Measurements from ENCODE around the gene AMPD3. TPM values are rescaled to one million over a fixed set of nuclear protein-coding genes. Genes with fewer than 3 reads are reported as not detected.
"Not testable (repeated sequence)": the region's sequence is repeated elsewhere in the genome, so short reads cannot be mapped to it uniquely, and the experiment has no call there.

AMPD3 gene
- polyA plus RNA-seq, 1 donor, result 6.5 TPM

DNA sequence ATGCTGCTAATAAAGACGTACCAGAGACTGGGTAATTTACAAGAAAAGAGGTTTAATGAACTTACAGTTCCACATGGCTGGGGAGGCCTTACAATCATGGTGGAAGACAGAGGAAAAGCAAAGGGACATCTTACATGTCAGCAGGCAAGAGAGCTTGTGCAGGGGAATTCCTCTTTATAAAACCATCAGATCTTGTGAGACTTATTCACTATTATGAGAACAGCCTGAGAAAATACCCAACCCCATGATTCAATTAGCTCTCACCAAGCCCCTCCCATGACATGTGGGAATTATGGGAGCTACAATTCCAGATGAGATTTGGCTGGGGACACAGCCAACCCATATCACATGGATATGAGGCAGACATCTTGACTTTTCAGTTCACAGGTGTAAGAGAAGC is 18.4 kb upstream of the AMPD3 start:
- DNase-seq, result not testable (repeated sequence)

DNA sequence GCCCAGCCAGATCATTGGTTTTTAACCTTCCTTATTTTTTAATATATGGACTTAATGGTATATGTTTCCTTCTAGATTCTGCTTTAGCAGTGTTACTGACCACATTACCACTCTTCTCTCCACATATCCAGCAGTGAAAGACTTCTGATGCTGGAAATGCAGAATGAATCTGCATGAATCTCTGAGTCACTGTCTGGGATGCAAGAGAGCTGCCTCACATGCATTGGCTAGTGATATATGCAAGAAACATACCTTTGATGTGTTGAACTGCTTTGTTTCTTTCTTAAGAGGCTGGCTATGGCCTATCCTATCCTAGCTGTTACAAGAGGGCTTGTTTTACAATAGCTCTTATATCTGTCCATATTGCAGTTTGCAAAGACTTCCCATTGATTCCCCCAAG is 16.6 kb upstream of the AMPD3 start:
- no peak for DNase-seq

DNA sequence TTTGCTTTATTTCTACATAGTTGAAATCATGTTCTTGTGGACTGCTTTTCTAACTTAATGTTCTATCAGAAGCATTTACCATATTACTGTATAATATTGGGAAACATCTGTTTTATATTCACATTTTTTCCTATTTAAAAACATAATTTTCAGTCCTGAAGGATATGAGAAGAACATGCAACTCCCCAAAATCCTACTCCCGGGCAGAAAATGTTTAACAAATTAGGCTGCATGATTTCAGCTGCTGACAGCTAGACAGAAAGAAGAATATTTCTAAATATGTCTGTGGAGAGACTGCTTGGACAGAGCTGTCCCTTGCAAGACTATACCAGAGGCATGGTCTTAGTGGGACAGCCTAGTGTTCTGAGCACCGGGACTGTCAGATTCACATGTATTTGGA is 15.7 kb upstream of the AMPD3 start:
- no peak for DNase-seq

DNA sequence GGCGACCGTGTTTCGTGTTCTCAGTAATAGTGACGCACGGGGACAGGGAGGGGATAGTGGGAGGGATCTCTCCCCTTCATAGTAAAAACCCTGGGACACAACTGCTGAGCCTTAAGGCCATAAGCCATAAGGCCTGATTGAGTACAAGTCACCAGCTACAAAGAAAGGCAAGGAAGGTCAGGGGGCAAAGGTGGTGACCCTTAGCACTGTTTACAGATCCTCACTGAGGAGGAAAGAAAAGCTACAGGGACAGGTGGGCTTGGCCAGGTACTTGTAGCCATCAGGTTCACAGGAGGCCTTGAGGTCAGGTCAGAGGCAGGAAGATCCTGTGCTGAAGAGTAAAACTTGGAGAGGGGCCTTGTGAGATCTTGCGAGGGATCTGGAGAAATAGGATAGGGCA is 15.1 kb upstream of the AMPD3 start:
- DNase-seq, result no peak

DNA sequence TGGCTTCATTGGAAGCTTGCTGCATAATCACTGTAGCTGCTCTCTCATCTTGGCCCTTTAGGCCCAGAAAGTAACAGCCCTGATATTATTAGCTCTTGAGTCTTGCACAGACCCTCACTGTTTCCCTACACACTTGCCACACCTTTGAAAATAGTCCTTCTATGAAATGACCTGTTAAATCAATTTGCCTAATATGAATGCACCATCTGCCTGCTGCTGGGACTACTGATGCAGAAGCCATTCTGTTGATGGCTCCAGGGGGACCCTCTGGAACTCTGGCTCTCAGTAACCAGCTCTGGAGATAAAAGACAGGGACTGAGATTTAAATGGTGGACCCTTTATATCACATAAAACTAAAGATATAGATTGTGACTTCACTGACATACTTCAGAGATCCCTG is 14.7 kb upstream of the AMPD3 start:
- no peak for DNase-seq

DNA sequence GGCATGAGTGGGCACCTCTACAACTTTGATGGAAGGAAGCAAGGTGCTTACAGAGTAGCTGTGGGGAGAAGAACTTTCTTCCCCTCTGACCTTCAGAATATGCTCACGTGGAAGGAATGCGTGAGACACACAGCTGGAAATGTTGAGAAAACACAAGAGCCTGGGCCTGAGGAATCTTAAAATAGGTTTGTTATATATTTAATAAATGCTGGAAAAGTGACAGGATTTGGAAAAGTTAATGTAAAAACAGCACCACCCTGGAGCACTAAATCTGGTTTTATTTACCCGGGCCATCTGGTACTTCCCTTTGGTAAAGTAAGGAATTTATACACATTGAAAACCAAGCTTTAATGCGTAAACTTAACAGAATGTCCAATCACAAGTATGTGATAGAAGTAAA is 14.0 kb upstream of the AMPD3 start:
- DNase-seq, result no peak

DNA sequence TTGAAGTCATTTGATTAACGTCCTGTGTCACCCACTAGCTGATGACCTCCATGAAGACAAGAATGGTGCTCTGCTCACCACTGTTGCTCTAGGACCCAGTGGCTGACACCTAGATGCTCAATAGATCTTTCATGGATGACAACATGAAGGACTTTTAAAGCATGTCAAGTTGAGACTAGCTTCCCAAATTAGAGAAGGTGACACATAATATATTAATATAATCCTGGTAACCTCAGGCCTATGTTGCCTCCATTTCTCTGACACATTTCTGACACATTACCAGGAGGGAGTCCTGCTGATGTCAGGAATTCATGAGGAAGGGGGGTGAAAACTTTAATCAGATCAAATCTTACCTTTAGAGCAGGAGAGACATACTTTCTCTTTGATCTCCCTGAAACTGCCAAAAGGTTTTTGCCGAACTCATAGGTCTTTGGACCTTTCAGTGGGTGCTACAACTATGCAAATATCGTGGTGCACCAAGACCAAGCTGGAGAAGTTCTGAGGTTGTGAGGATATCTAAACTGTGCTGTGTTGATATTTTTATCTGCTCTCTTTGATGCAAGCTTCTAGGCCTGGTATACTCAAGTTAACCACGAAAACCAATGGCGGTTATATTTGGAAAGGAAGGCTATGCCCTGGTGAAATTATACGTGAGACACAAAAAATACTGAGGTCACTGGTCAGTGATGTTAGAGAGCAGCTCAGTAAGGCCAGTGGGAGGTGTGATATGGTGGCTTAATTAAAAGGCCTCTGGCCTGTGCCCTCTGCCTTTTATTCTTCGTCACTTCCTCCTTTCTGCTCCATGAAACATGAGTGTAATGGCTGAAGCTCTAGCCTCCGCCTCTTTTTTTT is 13.2 kb upstream of the AMPD3 start:
- DNase-seq, result no peak

DNA sequence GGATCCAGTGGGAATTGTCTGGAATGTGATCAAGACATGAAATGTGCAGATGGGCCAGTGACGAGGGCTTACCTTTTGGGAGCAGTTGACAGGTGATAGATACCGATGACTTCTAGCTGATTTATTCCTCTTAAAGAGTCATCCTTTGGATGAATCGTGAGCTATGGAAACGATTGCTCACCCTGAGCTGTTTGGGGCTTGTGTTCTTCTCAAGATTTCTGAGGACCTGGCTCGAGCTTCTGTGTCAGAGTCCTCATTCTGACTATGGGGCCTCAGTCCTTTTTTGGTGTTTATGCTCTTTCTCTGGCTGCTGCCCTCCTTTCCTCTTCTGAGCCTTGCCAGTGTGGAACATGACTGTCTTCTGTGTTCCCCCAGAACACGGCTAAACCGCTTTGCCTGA is 11.9 kb upstream of the AMPD3 start:
- DNase-seq, result no peak

DNA sequence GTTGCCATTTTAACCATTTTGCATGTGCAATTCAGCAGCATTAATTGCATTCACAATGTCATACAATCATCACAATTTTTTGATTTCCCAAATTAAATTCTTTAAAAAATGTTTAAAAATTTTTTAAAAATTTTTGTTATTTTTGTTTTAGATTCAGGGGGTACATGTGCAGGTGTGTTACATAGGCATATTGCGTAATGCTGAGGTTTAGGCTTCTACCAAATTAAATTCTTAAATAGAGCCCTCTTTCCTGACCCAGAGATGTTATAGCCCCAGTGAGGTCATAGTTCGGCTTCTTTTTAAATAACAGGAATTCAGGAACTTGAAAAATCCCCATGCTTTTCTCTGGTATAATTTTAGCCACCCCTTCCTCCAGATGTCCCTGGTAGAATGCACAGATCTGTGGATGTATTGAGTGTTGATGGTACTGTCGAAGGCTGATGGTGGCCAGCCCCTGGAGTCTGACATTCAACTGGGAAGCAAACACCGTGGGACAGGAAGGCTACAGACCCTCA is 11.3 kb upstream of the AMPD3 start:
- no peak for DNase-seq

DNA sequence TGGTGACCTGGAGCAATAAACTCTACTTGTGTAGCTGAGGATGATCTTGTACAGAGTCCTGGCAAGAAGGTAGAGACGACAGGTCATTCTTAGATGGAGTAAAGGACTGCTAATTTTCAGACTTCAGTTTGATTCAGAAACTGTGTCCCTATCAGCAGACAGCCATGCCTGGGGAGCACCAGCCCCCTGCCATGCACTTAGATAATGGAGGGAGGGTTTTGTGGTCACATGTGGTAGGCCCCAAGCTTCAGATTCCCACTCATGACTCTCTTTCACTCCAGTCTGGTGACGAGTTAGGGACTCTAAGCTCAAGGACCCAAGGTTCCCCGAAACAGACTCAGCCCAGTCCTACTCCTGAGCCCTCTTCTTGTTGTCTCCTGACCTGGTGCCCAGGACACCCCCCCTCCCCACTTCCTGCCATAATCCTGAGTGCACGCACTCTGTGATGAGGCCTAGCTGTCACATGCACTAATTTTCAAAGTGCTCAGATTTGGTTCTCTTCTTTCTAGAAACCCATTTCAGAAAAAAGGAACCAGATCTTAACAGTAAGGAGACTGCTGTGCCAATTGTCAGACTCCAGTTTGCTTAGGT is 10.2 kb upstream of the AMPD3 start:
- DNase-seq, result no peak

DNA sequence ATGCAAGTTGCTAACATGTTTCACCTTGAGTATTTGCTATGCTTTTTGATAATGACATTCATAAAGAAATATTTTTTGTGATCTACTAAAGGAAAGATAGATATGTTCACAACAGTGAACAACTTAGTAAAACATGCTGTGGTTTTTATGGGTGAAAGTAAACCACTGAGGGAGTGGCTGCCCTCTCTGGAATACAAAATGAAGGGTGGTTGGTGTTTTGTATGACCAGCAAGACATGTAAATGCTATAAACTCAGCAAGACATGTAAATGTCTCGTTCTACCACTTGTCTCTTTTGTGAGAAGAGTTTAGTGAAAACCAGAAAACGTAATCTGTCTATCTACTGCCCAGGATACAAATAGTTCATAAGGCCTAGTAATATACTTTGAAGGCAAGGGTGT is 7.6 kb upstream of the AMPD3 start:
- DNase-seq, result no peak

DNA sequence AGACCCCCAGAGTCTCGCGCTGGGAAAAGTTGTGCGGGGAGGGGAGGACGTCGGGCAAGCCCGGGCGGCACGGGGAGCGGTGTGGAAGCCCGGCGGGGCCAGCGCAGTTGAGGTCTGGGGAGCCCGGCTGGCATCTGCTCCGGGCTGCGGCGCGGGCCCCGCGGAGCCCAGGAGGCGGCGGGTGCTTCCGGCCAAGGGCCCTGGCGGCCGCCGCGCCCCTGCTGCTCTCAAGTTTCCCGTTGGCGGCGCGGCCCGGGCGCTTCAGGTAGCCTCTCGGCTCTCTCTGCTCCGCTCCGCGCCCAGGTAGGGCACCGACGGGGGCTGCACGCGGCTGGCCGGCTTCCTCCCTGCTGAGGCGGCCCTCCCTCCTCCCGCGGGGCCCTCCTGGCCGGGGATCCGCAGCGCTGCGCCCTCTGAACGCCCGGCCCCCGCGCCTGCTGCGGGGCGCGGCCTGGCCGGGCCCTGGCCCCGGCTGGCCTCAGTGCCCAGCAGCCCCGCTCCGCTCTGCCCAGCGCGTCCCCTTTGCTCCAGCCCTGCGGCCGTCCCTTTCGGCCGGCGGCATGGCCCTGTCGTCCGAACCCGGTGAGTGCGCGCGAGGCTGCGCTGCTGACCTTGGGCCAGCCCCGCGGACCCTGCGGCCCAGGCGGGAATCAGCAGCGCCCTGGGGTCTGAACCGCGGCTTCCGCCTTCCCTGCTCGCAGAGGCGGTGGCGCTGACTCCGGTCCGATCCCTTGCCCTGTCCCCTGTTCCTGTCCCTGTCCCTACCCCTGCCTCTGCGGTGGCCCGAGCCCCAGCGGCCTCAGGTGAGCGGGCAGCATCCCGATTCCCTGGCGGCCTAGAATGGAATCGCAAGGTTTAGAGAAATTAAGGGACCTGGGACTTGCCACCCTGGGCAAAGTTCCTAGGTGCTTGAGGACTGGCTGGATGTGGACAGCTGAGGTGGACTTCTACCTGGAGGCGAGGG is 4.3 kb upstream of the AMPD3 start:
- DNase-seq, result no peak

DNA sequence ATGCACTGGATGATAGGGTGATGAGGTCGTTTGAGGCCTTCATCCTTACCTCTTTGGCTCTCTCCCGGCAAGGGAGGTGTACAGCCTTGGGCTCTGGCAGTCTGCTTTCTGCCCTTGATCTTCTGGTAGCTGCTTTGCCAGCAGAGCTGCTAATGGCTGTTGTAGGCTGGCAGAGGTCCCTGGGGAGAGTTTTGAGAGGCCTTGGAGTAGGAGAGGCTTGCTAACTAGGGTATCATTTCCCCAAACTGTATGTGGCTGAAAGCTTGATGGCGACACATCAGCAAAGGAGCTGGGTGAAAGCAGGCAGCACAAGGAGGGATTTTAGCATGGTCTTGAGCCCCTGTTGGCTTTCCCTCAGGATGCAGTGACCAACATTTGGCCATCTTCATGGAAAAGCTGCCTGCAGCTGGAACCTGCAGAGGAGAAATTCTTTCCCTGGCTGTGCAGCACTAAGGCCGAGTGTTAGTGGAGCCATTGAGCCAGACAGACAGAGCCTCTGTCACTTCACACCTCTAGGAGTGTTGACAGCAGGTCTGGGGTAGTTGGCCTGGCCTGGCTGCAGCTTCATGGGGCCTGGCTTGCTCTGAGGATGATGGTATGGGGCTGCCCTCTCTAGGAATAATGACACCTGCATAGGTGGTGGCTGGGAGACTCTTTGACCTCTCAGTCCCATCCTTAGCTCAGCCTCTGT is 3.5 kb upstream of the AMPD3 start:
- DNase-seq, result no peak

DNA sequence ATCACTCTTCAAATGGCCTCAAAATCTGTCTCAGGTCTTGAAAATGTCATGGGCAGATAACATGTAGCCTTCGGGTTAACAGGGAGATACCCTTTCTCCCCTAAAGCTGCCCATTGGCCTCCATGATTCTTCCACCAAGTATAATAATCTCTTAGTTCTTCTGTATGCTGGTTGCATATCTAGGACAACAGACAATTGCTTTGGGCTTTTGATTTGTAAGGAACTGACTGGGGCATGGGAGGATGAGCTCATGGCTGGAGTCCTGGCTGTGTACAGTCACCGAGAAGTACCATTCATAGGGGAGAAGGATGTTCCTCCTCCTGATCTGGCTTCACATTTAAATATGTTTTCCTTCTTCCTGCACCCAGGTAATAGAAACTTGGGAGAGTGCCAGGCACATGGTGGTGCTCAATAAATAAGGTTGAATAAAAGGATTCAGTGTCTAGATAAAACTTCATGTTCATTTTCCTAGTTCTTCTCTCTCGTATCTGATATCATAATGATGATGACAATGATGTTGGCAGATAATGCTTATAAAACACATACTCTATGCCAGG is 2.8 kb upstream of the AMPD3 start:
- no peak for DNase-seq

DNA sequence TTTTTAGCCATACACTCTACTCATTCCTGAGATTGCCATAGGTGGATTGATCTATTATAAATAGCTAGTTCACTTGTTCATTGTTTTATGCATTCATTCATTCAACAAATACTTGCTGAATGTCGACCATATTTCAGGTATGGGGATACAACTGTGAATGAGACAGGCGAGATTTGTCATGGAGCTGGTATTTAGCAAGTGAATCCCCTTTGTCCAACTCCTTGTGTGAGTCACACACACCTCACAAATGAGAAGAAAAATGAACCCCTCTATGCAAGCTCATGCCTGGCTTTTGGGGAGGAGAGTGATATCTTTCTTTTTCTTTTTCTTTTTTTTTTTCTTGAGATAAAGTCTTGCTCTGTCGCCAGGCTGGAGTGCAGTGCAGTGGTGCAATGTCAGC is 1.8 kb upstream of the AMPD3 start:
- DNase-seq, result no peak

DNA sequence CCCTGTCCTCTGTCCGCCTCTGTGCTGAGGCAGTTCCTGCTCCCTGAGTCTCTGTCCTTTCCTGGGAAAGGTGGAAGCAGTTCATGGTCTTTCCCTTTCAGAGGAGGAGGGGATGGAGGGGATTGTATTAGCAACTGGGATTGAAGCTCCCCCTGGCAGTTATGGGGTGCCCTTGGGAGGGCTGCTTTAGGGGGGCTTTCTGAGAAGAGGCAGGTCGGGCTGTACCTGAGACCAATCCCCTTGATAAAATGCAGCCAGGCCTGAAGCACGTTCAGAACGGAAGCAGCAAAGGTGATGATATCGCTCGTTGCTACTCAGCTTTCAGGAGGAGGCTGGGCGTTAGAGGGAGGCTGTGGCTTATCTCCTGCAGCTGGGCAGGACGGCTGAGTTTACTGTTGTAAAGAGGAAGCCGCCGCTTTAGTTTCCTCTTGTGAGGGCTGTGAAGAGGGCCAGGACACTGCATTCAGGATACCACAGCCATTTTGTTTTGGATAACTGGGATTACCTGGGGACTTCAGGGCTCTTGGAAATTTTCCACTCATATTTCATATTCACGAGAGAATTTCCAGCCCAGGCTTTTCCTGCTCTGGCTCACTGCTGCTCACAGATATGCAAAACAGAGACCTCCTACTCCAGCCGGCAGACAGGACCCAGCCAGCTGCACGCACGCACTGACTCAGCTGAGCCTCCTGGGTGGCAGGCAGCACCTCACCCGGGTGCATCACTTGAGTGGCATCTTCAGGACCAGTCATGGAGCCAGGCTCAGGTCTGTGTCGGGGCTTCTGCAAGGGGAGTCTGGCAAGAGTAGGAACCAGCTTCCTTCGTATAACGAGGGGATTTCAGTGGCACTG is 798 bp downstream of the AMPD3 start:
- no peak for DNase-seq

DNA sequence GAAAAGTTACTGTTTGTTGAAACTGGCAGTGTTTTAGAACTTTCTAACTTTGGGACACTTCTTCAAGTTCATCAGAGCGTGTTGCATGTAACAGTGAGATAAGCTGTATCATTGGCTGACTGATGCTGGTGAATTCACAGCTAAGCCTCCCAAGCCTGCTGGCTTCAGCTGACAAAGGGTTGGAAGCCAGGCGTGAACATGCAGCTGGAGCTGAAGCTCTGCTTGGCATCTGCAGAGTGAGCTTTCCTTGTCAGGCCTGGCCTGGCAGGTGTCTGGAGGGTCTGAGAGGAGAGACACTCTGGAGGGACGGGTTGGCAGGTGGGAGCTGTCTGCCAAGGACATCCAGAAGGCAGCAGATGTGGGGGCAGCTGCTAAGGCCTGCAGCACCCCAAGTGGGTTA is 1.5 kb downstream of the AMPD3 start:
- no peak for DNase-seq

DNA sequence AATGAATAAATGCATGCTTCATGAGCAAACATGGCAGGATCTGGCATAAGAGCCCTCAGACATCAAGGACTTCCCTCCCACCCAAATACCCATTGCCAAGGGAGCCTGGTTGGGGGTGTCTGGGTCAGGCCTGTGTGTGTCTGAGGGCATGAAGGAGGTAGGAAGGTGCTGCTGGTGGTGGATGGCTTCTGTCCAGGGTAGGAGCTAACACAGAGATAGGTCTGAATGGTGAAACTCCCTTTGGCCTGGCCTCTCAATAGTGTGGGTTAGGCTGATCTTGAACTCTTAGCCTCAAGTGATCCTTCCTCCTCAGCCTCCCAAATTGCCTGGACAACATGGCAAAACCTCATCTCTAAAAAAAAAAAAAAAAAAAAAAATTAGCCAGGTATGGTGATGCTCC is 2.8 kb downstream of the AMPD3 start:
- no peak for DNase-seq

DNA sequence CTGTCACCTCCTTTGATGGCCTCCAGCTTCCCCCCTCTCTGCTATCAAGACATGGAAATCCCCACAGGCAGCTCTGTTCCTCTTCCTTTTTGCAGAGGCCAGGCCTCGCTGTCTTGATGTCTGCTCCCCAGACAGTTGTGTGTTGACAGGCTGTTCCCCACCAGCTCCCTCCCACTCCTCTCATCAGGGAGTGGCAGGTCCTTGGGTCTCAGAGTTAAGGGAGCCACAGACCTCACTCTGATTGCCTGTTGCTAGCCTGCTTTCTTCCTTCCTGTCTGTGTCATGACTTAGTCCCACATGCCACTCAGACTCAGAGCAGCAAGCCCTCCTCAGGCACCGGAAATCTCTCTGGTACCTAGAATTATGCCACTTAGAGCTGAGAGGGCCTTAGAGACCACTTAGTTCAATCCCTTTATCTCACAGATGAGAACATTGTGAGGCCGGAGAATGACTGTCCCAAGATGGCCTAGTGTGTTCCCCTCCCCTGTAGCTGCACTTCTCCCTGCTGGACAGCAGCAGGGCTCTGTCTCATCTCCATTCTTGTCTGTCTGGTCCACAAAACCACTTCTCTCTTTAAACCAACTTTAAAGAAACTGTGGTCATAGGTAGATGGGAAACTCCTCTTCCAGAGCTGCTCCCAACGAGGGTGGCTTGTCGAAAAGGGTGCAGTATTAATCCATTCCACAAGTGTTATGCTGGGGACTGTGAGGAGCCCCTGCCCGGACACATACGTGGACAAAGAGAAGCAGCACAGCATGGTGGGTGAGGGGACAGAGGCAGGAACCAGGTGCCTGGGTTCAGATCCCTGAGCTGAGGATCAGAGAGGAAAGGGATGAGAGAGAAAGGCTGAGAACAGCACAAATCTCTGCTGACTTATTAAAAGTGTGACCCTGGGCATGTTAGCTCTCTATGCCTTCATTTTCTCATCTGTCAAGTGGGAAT is 4.2 kb downstream of the AMPD3 start:
- no peak for DNase-seq

All from left kidney (tissue), 2 donors.